Hematopoietic multipotent progenitor cell treated with erythropoietin and hydrocortisone succinate and interleukin-3 and kit ligand, for 15 days (in vitro differentiated cells): Measurements from ENCODE around the gene PDE4B.

Experiments used
- DNase-seq: peaks from one replicate; pipeline ENCODE4 v3.0.0-alpha.2; 2015; ENCODE audit warnings: low spot score

Gene PDE4B

DNA sequence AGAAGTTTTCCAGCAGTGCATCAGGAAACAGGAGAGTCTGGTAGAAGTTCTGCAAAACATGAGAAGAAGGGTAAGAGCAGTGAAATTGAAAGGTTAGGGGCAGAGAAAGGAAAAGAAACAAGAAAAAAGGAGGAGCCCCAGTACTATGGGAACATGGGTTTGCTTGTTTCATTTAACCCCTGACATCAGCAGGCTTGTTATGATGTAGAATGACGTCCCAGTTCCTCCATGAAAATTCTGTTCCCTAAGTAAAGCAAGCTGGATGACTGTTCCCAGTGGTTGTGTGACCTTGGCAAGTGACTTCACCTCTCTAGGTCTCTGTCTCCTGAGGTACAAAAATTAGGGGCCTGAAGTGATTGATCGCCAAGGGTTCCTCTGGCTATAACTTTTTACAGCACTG, 472.6 kb downstream of the PDE4B start:
- no peak for DNase-seq

GRCh38 chr1:66265796-66266195, 473.1 kb downstream of the PDE4B start:
- no peak for DNase-seq

DNA sequence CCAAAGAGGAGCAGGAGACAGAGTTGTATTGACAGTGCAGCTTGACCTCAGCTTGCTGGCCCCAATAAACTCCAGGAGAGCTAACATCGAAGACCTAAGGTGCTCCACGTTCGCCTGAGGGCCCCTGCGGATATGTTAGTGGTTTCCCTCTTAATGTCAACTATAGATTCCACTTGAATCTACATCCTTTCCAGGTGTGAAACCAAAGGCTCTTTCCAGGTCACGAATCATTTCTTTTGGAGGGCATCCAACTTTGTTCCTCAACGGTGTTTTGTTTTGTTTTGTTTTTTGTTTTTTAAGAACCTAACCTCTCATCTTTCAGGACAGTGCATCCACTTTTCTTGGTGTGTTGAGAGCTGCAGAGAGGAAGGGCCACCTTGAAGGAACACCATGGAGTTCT, 473.7 kb downstream of the PDE4B start:
- no peak for DNase-seq

- DNase-seq = no peak
Observed at GRCh38 chr1:66266756-66267155, 474.1 kb downstream of the PDE4B start.

DNA sequence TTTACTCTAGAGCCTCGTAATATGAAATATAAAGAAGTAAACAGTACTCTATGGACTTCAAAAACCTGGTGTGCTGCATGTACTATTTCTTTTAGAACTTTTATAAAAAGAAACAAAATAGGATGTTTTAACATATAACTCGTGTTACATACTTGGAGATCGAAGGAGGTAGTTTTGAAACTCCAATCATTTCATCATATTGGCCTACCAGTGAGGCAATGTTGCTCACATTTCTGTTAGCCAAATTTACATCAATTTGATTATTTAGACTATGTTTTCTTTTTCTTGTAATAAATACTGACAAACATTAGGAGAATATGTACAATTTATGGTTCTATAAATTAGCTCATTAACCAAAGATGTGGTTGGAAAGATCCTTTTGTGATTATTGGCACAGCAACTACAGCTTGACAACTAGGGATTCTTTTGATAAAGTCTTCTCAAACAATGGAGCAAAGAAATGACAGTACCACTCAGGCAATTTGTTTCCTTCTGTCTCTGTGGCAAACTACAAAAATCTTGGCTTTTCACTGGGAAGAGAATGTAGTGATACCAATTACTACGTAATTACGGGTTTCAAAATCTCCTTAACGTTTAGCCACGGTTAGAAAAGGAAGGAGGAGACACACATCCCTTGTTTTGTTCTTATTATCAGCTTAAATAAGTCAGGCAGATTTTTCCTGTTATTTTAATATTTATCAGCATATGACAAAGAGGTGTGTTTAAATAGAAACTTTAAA, 474.7 kb downstream of the PDE4B start:
- DNase-seq = no peak

GRCh38 chr1:66269222-66269621, 476.5 kb downstream of the PDE4B start:
- no peak for DNase-seq

DNA sequence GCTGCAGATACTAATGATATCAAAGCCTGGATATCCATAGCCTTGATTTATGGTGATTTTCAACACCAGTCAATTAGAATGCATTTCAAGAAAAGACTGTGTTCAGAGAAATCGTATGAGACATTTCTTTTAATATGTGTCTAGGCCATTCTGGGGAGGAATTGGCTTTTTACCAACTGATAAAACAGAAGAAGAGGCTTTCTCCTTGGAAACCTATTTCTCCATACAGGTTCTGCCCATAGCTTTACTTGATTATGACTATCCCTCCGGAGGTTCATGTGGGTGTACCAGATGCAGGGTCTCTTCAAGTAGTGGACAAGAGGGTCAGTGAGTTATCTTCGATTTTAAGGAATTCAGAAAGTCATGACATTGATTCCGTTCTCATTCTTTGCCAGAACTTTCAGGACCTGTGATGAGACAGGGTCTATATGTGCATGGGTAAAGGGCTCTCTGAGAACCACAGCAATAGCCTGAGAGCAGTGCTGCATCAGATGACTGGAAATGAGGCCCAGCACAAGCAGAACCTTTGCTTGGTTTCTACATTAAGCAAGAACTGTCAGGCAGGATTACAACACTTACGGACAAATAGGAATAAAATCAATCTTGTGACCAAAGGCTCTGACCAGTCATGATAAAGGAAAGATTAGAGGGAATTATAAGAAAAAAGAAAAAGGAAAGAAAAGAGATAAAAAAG, 477.6 kb downstream of the PDE4B start:
- no peak for DNase-seq

- DNase-seq = no peak
Observed at GRCh38 chr1:66271216-66271903, 478.7 kb downstream of the PDE4B start.

- no peak for DNase-seq
Observed at GRCh38 chr1:66271904-66272254, 479.2 kb downstream of the PDE4B start.

GRCh38 chr1:66273656-66274055, 481.0 kb downstream of the PDE4B start:
- no peak for DNase-seq

- DNase-seq = no peak
Observed at GRCh38 chr1:66274634-66275033, 481.9 kb downstream of the PDE4B start.

GRCh38 chr1:66275083-66275482, 482.4 kb downstream of the PDE4B start:
- no peak for DNase-seq

DNA sequence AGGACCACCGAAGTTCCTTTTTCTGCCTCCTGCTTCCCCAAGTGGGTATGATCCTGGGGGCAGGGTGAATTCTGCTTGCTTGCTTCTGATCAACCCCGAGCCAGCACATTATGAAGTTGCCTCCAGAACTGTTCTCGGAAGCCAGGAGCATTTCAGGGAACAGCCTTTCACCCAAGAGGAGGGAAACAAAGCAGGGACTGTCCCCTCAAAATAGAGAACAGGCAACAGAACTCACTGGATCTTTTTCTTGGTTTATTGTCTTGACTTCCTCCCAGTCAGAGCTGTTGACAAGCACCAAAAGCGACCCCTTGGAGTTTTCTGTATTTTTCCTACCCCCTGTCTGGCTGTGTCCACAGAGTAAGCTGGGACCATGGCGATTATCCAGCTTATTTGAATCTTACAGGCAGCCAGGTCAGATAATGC, 482.9 kb downstream of the PDE4B start:
- DNase-seq = no peak

DNA sequence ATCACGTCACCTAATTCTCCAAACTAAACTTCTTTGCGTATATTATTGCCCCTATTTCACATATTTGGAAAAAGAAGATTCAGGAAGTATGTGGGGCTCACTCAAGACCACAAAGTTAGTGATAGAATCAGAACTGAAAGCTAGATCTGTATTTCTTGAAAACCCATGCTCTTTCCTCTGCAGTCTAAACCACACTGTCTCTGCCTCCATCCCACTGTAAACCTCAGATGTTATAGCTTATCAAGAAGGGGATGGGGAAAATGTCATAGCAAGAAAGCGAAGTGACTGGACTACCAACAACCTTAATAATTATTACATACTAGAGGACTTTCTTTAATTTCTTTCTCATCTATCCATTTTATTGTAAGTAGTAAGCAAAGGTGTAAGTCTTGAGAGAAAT, 483.5 kb downstream of the PDE4B start:
- no peak for DNase-seq

DNA sequence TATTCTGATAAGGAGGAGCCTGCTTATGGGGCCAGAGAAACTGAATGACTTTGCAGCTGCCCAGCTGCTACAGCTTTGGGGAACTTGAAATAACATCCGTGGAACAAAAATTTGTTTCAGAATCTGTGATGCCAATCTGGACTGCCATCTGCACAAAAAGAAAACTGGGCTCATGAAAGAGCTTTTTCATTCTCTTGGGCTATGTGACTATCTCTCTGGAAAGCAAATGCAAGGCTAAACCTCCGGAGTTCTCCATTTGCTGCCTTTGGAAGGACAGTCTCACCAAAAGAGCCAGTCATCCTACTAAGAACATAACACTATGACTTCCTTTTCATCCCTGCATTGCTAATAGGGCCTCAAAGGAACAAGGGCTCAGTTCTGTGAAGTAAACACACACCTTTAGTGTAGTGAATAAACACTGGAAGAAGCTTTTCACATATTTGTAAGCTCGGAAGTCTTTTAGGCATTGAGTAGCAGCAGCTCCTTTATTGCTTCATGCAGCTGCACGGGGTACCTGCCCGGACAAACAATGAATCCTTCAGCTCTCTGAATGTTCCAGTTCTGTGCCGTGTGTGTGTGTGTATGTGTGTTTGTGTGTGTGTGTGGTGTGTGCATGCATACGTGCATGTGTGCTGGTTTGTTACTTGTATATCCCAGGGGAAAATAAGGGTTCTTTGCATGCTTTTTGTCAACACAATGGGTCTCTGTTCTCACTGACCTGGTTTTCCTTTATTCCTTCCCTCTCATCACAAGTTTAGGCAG, 485.7 kb downstream of the PDE4B start:
- DNase-seq = no peak

DNA sequence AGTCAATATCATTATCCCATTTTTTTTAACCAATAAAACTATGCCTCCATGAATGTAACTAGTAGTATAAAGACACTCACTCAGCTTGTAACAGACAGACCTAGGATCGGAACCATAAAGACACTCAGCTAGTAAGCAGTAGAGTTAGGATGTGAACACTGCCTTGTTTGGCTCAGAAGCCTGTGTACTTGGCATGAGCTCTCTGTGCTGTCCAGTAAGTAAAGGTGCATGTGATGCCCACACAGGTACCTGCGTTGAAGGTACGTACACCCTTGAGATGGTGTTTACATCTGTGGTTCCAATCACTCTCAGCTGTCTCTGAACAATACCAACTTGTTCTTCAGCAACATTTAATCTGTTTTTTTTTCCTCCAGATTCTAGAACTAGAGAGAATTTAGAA, 489.1 kb downstream of the PDE4B start:
- no peak for DNase-seq

- no peak for DNase-seq
Observed at GRCh38 chr1:66282343-66282852, 489.7 kb downstream of the PDE4B start.

- DNase-seq = no peak
Observed at GRCh38 chr1:66282891-66283621, 490.4 kb downstream of the PDE4B start.

DNA sequence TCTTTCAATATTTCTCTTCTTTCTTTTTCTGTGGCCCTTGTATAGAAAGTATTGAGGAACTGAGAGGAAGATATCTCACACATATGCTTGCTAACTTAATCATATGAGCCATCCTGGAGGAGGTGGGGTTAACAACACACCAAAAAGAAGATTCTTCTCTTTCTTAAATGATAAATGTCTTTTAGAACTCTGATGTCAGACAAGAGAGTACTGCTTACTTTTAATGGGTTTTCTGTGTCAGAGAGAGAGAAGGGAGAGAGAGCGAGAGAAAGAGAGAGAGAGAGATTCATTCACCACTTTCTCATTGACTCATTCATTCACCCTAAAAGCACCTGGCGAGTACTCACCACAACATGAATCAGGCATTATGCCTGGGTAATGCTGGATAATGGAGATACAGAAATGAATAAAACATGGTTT, 490.9 kb downstream of the PDE4B start:
- no peak for DNase-seq

GRCh38 chr1:66284746-66285145, 492.1 kb downstream of the PDE4B start:
- no peak for DNase-seq

DNA sequence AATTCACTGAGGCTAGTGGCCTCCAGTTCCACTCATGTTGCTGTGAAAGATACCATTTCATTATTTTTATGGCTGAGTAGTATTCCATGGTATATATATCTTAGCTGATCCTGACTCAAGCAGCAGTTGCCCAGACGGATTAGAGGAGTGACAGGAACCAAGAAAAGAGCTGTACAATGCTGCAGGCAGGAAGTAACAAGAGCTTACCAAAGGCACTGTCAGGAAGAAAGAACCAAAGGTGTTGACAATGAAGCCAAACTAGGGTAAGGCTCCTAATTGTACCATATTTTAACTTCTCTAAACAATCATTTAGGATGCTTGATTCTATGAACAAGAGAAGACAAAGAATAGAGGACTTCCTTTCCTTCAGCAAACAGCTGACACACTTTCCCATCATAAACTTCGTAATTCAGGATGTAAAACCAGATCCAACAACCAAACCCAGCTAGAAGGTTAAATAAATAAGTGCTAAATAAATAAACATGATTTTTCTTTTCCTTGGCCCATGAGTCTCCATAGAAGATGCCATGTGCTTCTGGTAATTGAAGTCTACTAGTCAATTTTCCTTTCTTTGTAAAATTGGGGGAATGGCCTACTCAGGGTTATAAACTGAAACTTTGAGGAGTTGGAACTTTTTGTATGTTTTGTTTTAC, 493.0 kb downstream of the PDE4B start:
- no peak for DNase-seq
